Activated CD4-positive, alpha-beta T cell treated with anti-CD3 and anti-CD28 coated beads for 36 hours (primary cell): Measurements from ENCODE around the gene PDPR. TPM values are rescaled to one million over a fixed set of nuclear protein-coding genes. Genes with fewer than 3 reads are reported as not detected.
"Not testable (repeated sequence)": the region's sequence is repeated elsewhere in the genome, so short reads cannot be mapped to it uniquely, and the experiment has no call there.

ENCODE experiments used
- ATAC-seq: fragments of 200-7000 bp; cut with Tn5 transposase; one replicate; pipeline ENCODE4 v1.10.0; 2021; ENCODE audit warnings: mild to moderate bottlenecking, moderate library complexity
- CTCF ChIA-PET: fragments of 350-600 bp; sonication (Branson Sonifier 250); formaldehyde crosslinking; loops from one replicate; lab custom pipeline; 2021; ENCODE audit warnings: antibody characterized with exemption; lab: Charles Lee
- POLR2A ChIA-PET: fragments of 350-600 bp; sonication (Branson Sonifier 250); formaldehyde crosslinking; loops from one replicate; lab custom pipeline; 2021; ENCODE audit warnings: antibody characterized with exemption, inconsistent platforms; lab: Charles Lee
- DNase-seq: peaks from one replicate; pipeline ENCODE4 v3.0.0-alpha.2; 2020
- H3K27ac Mint-ChIP-seq: one replicate; pipeline ENCODE4 v1.8.0; 2021; ENCODE audit warnings: mixed read lengths
- H3K27me3 Mint-ChIP-seq: one replicate; pipeline ENCODE4 v1.8.0; 2021; ENCODE audit warnings: mixed read lengths
- H3K36me3 Mint-ChIP-seq: one replicate; pipeline ENCODE4 v1.8.0; 2021; ENCODE audit warnings: low read depth, mixed read lengths
- H3K4me1 Mint-ChIP-seq: one replicate; pipeline ENCODE4 v1.8.0; 2021; ENCODE audit warnings: mixed read lengths
- H3K4me3 Mint-ChIP-seq: one replicate; pipeline ENCODE4 v1.8.0; 2021; ENCODE audit warnings: mild to moderate bottlenecking, moderate library complexity, mixed read lengths
- H3K9me3 Mint-ChIP-seq: one replicate; pipeline ENCODE4 v1.8.0; 2021; ENCODE audit warnings: low read depth, mixed read lengths
- intact Hi-C, 2 experiments: fragments of 100-400 bp; cut with DNase I in 1 of 2; cut with micrococcal nuclease in 1 of 2; formaldehyde crosslinking; loops; one replicate each; pipeline versions ENCODE4 v1.14.2 to v1.15.1; 2022 to 2024; cut with DNase I, micrococcal nuclease
- total RNA-seq, 2 experiments: library from RNA; stranded (reverse); gene quantifications; one replicate each; pipeline ENCODE4 v1.2.3, GENCODE V29; 2021

PDPR gene
- total RNA-seq, 2 experiments from 2014 or later: 26.4 to 26.7 TPM

- H3K9me3 Mint-ChIP-seq, POLR2A ChIA-PET, DNase-seq, H3K27ac Mint-ChIP-seq, H3K36me3 Mint-ChIP-seq, CTCF ChIA-PET, H3K4me3 Mint-ChIP-seq, H3K4me1 Mint-ChIP-seq, H3K27me3 Mint-ChIP-seq, ATAC-seq: not testable (repeated sequence)
- intact Hi-C loops: loop anchor here (10.0 kb wide), 1 partner anchor 488 kb away; no protein-coding TSS in a partner anchor
These were observed 52.6 kb downstream of the PDPR start for GRCh38 chr16:70166688-70167087.

DNA sequence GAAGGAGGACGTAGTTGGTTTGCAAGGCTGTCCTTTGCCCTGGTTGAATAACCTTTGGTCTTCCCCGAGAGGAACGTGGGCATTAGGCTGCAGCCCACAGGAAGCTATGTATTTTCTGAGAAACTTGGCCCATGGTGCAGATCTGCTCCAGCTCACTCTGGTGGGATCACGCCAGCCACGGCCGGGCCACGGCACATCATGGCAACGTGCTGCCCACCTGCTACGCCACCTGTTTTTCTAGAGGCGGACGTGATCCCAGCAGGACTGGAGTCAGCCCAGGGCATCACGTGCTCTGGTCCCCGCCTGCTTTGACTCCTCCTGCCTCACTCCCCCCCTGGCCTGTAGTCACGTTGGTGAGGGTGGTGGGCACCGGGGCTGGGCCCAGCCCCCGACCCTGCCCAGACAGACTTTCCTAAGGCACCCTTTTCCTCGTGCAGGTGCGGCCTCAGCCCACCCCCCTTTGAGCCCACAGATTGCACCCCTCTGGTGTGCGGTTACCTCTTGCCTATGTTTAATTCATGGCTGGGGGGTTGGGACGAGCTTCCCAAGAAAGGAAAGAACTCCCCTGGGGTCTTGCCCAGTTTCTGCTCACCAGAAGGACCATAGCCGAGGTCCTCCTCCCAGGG, 59.2 kb downstream of the PDPR start, which contains the start of gene CLEC18C:
CLEC18C (plus strand) TSS at position 576 of the 626 bp plus-strand sequence. CDS start 492 bp downstream, outside the sequence.
- H3K27ac Mint-ChIP-seq, POLR2A ChIA-PET, CTCF ChIA-PET, ATAC-seq, DNase-seq, H3K4me1 Mint-ChIP-seq, intact Hi-C loops, H3K9me3 Mint-ChIP-seq, H3K27me3 Mint-ChIP-seq, H3K36me3 Mint-ChIP-seq, H3K4me3 Mint-ChIP-seq: not testable (repeated sequence)

DNA sequence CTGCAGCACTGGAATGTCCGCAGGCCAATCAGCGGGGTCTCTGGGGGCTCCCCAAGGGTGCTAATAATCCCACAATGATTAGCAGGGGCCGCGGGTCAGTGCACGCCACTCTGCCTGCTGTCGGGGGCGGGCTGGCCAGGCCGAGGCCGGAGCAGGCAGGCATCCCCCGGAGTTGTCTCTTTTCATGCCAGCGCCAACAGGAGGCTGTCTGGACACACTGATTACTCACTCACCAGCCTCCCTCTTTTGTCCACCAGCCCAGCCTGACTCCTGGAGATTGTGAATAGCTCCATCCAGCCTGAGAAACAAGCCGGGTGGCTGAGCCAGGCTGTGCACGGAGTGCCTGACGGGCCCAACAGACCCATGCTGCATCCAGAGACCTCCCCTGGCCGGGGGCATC, 59.8 kb downstream of the PDPR start:
- H3K27me3 Mint-ChIP-seq, H3K4me1 Mint-ChIP-seq, H3K27ac Mint-ChIP-seq, H3K36me3 Mint-ChIP-seq, CTCF ChIA-PET, H3K4me3 Mint-ChIP-seq, intact Hi-C loops, ATAC-seq, DNase-seq, POLR2A ChIA-PET, H3K9me3 Mint-ChIP-seq: not testable (repeated sequence)

DNA sequence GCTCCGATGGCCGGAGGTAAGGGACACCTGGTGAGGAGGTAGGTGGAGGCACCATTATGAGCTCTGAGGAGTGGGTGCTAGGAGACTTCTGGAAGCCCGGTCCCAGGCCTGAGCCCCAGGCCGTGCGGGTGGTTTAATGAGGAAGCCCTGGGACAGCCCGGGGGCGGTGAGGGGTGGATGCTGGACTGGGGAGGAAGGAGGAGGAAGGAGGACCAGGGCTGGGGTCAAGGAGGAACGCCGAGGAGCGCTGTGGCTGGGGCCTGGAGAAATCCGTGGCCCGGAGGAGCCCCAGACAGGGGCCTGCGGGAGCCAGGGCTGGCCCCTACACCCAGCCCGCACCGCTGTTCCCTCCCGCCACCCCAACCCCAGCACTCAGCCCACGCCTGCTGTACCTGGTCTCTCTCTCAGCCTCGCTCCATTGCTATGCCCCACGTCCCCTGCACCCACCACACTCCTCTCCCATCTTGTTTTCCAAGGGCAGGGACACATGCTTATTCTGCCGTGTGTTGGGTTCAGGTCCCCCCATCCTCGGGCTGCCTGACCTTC, 60.3 kb downstream of the PDPR start:
- H3K36me3 Mint-ChIP-seq, intact Hi-C loops, H3K9me3 Mint-ChIP-seq, H3K4me3 Mint-ChIP-seq, H3K27me3 Mint-ChIP-seq, ATAC-seq, DNase-seq, H3K27ac Mint-ChIP-seq, CTCF ChIA-PET, H3K4me1 Mint-ChIP-seq, POLR2A ChIA-PET: not testable (repeated sequence)

- CTCF ChIA-PET: not testable (repeated sequence)
These were observed 73.9 kb downstream of the PDPR start for GRCh38 chr16:70187858-70188607.

DNA sequence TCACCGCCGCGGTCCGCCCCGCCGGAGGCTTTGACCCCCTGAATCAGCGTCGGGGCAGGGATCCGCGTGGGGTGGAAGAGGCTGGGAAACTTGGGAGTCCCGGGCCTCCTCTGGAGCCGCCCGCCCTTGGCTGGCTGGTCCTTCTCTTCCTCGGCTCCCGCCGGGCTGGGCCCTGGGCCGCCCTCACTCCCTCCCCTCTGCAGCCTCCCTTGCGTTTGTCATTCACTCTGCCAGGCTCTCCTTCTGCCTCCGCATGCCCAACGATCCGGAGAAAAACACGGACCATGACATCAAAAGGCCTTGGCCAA, 74.4 kb downstream of the PDPR start:
- CTCF ChIA-PET, intact Hi-C loops, ATAC-seq, DNase-seq, H3K27ac Mint-ChIP-seq, H3K4me1 Mint-ChIP-seq, H3K9me3 Mint-ChIP-seq, POLR2A ChIA-PET, H3K36me3 Mint-ChIP-seq, H3K27me3 Mint-ChIP-seq, H3K4me3 Mint-ChIP-seq: not testable (repeated sequence)

More at GRCh38 chr16:70187858-70188607, 73.9 kb downstream of the PDPR start:
- intact Hi-C loops, H3K27me3 Mint-ChIP-seq, H3K9me3 Mint-ChIP-seq, H3K4me1 Mint-ChIP-seq, H3K36me3 Mint-ChIP-seq, DNase-seq, POLR2A ChIA-PET, H3K4me3 Mint-ChIP-seq, H3K27ac Mint-ChIP-seq: not testable (repeated sequence)
- ATAC-seq: peak; percentile 16

DNA sequence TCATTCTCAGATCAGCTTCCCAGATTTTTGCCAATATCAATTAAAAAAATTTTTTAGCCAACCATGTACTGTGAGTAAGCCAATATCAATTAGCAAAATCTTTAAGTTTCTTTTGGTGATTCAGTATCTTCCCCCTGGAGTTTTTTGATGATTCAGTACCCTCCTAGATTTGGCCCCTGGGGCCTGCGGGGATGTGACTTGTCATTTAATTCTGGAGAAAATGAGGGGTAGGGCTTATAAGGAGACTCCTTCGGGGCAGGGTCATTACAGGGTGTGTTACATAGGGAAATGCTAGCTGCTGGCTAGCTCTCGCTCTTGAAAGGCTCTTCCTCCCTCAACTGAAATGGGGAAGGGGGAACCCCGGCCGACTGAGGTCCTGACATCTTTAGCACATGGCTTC, 76.4 kb downstream of the PDPR start:
- ATAC-seq, H3K36me3 Mint-ChIP-seq, DNase-seq, H3K4me3 Mint-ChIP-seq, CTCF ChIA-PET, H3K4me1 Mint-ChIP-seq, H3K9me3 Mint-ChIP-seq, H3K27ac Mint-ChIP-seq, intact Hi-C loops, POLR2A ChIA-PET, H3K27me3 Mint-ChIP-seq: not testable (repeated sequence)

DNA sequence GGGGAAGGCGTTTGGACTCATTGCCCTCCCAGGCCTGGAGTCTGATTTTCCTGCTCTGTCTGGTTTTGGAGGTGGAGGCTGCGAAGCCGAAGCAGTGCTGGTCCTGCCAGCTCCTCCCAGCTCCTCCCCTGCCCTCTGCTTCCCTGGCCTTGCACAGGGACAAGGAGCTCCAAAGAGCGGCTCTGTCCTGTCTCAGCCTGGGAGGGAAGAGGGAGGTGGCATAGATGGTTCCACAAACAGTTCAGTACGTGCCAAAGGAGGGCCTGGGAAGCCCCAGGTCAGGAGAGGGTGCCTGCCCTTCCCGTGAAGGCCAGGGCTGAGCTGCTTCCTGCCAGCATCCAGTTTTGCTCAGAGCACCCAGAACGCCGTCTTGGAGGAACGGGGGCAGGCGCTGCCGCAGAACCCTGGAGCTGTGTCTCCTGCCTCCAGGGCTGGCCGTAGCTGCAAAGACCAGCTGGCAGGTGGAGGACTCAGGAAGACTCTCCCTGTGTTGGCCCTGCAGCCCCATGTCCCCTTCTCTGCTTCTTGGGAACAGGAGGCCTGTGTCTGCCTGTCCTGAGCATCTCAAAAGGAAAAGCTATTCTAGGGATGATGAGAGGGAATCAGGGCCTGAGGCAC, 82.7 kb downstream of the PDPR start:
- DNase-seq, H3K36me3 Mint-ChIP-seq: not testable (repeated sequence)

DNA sequence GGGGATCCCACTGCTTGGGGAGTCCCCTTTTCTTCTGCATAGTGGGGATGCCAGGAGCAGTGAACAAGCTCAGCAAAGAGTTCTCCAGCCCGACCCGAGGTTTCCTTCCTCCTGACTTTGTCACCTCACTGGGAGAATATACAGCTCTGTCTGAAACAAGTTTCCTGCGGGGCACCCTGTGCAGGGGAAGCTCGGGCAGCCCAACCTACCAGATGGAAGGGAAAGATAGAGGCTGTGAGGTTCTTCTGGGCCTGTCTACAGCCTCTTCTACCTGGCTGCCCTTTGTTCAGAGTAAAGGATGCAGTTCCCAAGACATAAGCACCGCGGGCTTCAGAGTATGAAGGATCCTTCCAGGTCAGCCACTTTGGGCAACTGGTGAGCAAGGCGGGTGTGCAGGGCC, 83.5 kb downstream of the PDPR start:
- H3K27me3 Mint-ChIP-seq, H3K27ac Mint-ChIP-seq, intact Hi-C loops, H3K9me3 Mint-ChIP-seq, H3K4me3 Mint-ChIP-seq, CTCF ChIA-PET, H3K4me1 Mint-ChIP-seq, H3K36me3 Mint-ChIP-seq, POLR2A ChIA-PET, DNase-seq, ATAC-seq: not testable (repeated sequence)

More for the DNA sequence above, 82.7 kb downstream of the PDPR start:
- H3K4me1 Mint-ChIP-seq, H3K9me3 Mint-ChIP-seq, ATAC-seq, CTCF ChIA-PET, POLR2A ChIA-PET, H3K4me3 Mint-ChIP-seq, intact Hi-C loops, H3K27me3 Mint-ChIP-seq, H3K27ac Mint-ChIP-seq: not testable (repeated sequence)

- H3K9me3 Mint-ChIP-seq, ATAC-seq, DNase-seq, H3K4me1 Mint-ChIP-seq, H3K27ac Mint-ChIP-seq, H3K36me3 Mint-ChIP-seq, POLR2A ChIA-PET, H3K4me3 Mint-ChIP-seq, CTCF ChIA-PET, H3K27me3 Mint-ChIP-seq, intact Hi-C loops: not testable (repeated sequence)
These were observed 84.1 kb downstream of the PDPR start for GRCh38 chr16:70198230-70198629.

- POLR2A ChIA-PET, H3K4me3 Mint-ChIP-seq, H3K36me3 Mint-ChIP-seq, ATAC-seq, H3K9me3 Mint-ChIP-seq, H3K27me3 Mint-ChIP-seq, DNase-seq, H3K27ac Mint-ChIP-seq, CTCF ChIA-PET, intact Hi-C loops, H3K4me1 Mint-ChIP-seq: not testable (repeated sequence)
These were observed 84.5 kb downstream of the PDPR start for GRCh38 chr16:70198666-70199065.
